Neuronal stem cell (in vitro differentiated cells): ENCODE measurements around the gene MRPS2.

Experiments used
- DNase-seq: peaks from one replicate; pipeline ENCODE4 v3.0.0-alpha.2; 2013; ENCODE audit warnings: low spot score
- H2AFZ ChIP-seq: one replicate; pipeline ENCODE4 v1.6.1; 2013; ENCODE audit warnings: mild to moderate bottlenecking, low read length, inconsistent platforms
- H2AK5ac ChIP-seq: 2 replicates; pipeline ENCODE4 v1.6.1; 2013; ENCODE audit warnings: low read depth, mild to moderate bottlenecking, inconsistent platforms, low read length, moderate library complexity, mixed read lengths
- H2BK120ac ChIP-seq: 2 replicates; pipeline ENCODE4 v1.6.1; 2013; ENCODE audit warnings: low read depth, mild to moderate bottlenecking, inconsistent platforms, low read length, moderate library complexity, mixed read lengths
- H2BK12ac ChIP-seq: one replicate; pipeline ENCODE4 v1.6.1; 2013; ENCODE audit warnings: low read length, inconsistent platforms
- H2BK15ac ChIP-seq: 2 replicates; pipeline ENCODE4 v1.6.1; 2013; ENCODE audit warnings: mild to moderate bottlenecking, low read length, inconsistent platforms, mixed read lengths
- H2BK5ac ChIP-seq: one replicate; pipeline ENCODE4 v1.6.1; 2013; ENCODE audit warnings: inconsistent platforms, mild to moderate bottlenecking, low read length, moderate library complexity
- H3K14ac ChIP-seq: one replicate; pipeline ENCODE4 v1.6.1; 2013; ENCODE audit warnings: low read length, inconsistent platforms
- H3K18ac ChIP-seq: 2 replicates; pipeline ENCODE4 v1.6.1; 2013; ENCODE audit warnings: low read length, inconsistent platforms
- H3K23ac ChIP-seq: 2 replicates; pipeline ENCODE4 v1.6.1; 2013; ENCODE audit warnings: low read depth, mild to moderate bottlenecking, mixed read lengths, low read length, inconsistent platforms; ENCODE audit not compliant: poor library complexity
- H3K27ac ChIP-seq: replicated peaks from 3 replicates; pipeline ENCODE4 v1.5.1; 2013; ENCODE audit warnings: low read length, inconsistent platforms
- H3K27me3 ChIP-seq, 3 experiments: 2 replicates each; pipeline ENCODE4 v1.6.1; 2013; ENCODE audit warnings: low read length in 3 of 3, mild to moderate bottlenecking in 2 of 3, inconsistent platforms in 1 of 3, low read depth in 1 of 3, mixed read lengths in 1 of 3, moderate library complexity in 1 of 3; ENCODE audit not compliant: control insufficient read depth in 3 of 3, insufficient read depth in 3 of 3
- H3K36me3 ChIP-seq, 2 donors: replicated peaks in 1 of 2; 2 replicates each; pipeline ENCODE4 v1.6.1; 2013; ENCODE audit warnings: low read length in 2 of 2; ENCODE audit not compliant: control insufficient read depth in 2 of 2, insufficient read depth in 2 of 2
- H3K4ac ChIP-seq: 2 replicates; pipeline ENCODE4 v1.6.1; 2013; ENCODE audit warnings: inconsistent platforms, mild to moderate bottlenecking, low read length, moderate library complexity
- H3K4me1 ChIP-seq, 2 donors: 1 replicate in 1 of 2; 2 replicates in 1 of 2; pipeline ENCODE4 v1.6.1; 2013; ENCODE audit warnings: low read length in 2 of 2, low read depth in 1 of 2; ENCODE audit not compliant: control insufficient read depth in 2 of 2, insufficient read depth in 1 of 2
- H3K4me2 ChIP-seq: one replicate; pipeline ENCODE4 v1.6.1; 2013; ENCODE audit warnings: mild to moderate bottlenecking, low read length, inconsistent platforms; ENCODE audit not compliant: insufficient read depth, poor library complexity, severe bottlenecking
- H3K4me3 ChIP-seq, 2 donors: 2 replicates each; pipeline ENCODE4 v1.5.1; 2013; ENCODE audit warnings: low read length in 2 of 2, mild to moderate bottlenecking in 2 of 2, inconsistent platforms in 1 of 2, moderate library complexity in 1 of 2
- H3K79me1 ChIP-seq: one replicate; pipeline ENCODE4 v1.6.1; 2013; ENCODE audit warnings: low read depth, mild to moderate bottlenecking, inconsistent platforms, low read length, moderate library complexity
- H3K9ac ChIP-seq: one replicate; pipeline ENCODE4 v1.6.1; 2013; ENCODE audit warnings: mild to moderate bottlenecking, low read depth, low read length, inconsistent platforms; ENCODE audit not compliant: poor library complexity
- H3K9me3 ChIP-seq, 2 donors: replicated peaks in 1 of 2; 2 replicates each; pipeline versions ENCODE3 to v1.6.1; 2013; ENCODE audit warnings: low read length in 2 of 2, mild to moderate bottlenecking in 2 of 2, inconsistent platforms in 1 of 2, low read depth in 1 of 2, mixed read lengths in 1 of 2, moderate library complexity in 1 of 2; ENCODE audit not compliant: control insufficient read depth in 2 of 2, insufficient read depth in 1 of 2
- H4K8ac ChIP-seq: one replicate; pipeline ENCODE4 v1.6.1; 2013; ENCODE audit warnings: low read depth, mild to moderate bottlenecking, inconsistent platforms, low read length, moderate library complexity
- H4K91ac ChIP-seq: one replicate; pipeline ENCODE4 v1.6.1; 2013; ENCODE audit warnings: low read length, low read depth, mild to moderate bottlenecking, inconsistent platforms; ENCODE audit not compliant: poor library complexity
- WGBS, 2 donors: extraction: QIAGEN DNeasy Blood & Tissue Kit; methylation state at CpG; one replicate each; pipeline ENCODE4 v1.1.7; 2013; ENCODE audit warnings: missing lambda C conversion rate in 2 of 2, mixed read lengths in 1 of 2; ENCODE audit not compliant: insufficient read length in 2 of 2, insufficient replicate concordance in 1 of 2; ENCODE audit errors: extremely low coverage in 2 of 2; 5-methylcytosine and 5-hydroxymethylcytosine counted together

The MRPS2 gene

GRCh38 chr9:135488527-135488926 lies 12.0 kb upstream of the MRPS2 start:
- DNase-seq, result no peak
- H3K4ac ChIP-seq, result no peak overlapping the region
- H3K9me3 ChIP-seq, result no peaks in the 10 kb centered on the region
- H2BK15ac ChIP-seq, result no peak overlapping the region
- H3K4me2 ChIP-seq, result no peak overlapping the region
- H3K27ac ChIP-seq, result no peak overlapping the region
- no peak overlapping the region for H4K91ac ChIP-seq
- no peak overlapping the region for H3K23ac ChIP-seq
- no peak overlapping the region for H2BK5ac ChIP-seq
- no peak overlapping the region for H3K4me3 ChIP-seq
- H3K79me1 ChIP-seq, result peaks cover 6% of the 10 kb centered on the region
- H3K27me3 ChIP-seq, result no peaks in the 10 kb centered on the region
- no peak overlapping the region for H3K9ac ChIP-seq
- no peak overlapping the region for H2BK120ac ChIP-seq
- no peaks in the 10 kb centered on the region for H3K4me1 ChIP-seq
- no peak overlapping the region for H3K18ac ChIP-seq
- H2BK12ac ChIP-seq, result no peak overlapping the region
- peaks cover 48 to 52% of the 10 kb centered on the region in 2 donors for H3K36me3 ChIP-seq
- no peak overlapping the region for H3K14ac ChIP-seq
- WGBS, 2 donors, result no CpG with 5 or more reads among the region's 17 CpGs
- H2AK5ac ChIP-seq, result no peak overlapping the region
- no peak overlapping the region for H2AFZ ChIP-seq
- no peak overlapping the region for H4K8ac ChIP-seq

GRCh38 chr9:135489188-135489906 lies 11.1 kb upstream of the MRPS2 start:
- H2AK5ac ChIP-seq, result no peak overlapping the region
- no peak overlapping the region for H3K18ac ChIP-seq
- no peak overlapping the region for H3K27ac ChIP-seq
- H2BK15ac ChIP-seq, result no peak overlapping the region
- WGBS, 2 donors, result no CpG with 5 or more reads among the region's 18 CpGs
- DNase-seq, result no peak
- peaks cover 40 to 44% of the 10 kb centered on the region in 2 donors for H3K36me3 ChIP-seq
- H4K8ac ChIP-seq, result no peak overlapping the region
- H2AFZ ChIP-seq, result no peak overlapping the region
- no peaks in the 10 kb centered on the region for H3K9me3 ChIP-seq
- H2BK120ac ChIP-seq, result no peak overlapping the region
- no peak overlapping the region for H2BK12ac ChIP-seq
- no peak overlapping the region for H4K91ac ChIP-seq
- H3K14ac ChIP-seq, result no peak overlapping the region
- no peak overlapping the region for H3K9ac ChIP-seq
- H2BK5ac ChIP-seq, result no peak overlapping the region
- H3K4me1 ChIP-seq, result no peaks in the 10 kb centered on the region
- peaks cover 6% of the 10 kb centered on the region for H3K79me1 ChIP-seq
- no peak overlapping the region for H3K4me3 ChIP-seq
- no peaks in the 10 kb centered on the region for H3K27me3 ChIP-seq
- H3K4me2 ChIP-seq, result no peak overlapping the region
- H3K4ac ChIP-seq, result no peak overlapping the region
- no peak overlapping the region for H3K23ac ChIP-seq

GRCh38 chr9:135490166-135490870 lies 10.2 kb upstream of the MRPS2 start:
- DNase-seq, result no peak

GRCh38 chr9:135490980-135491464 lies 9.5 kb upstream of the MRPS2 start:
- Histone ChIP-seq H3K27me3 (no peaks in the 10 kb centered on the region), H2AK5ac (no peak overlapping the region), H2AFZ (no peak overlapping the region), H3K9me3 (no peaks in the 10 kb centered on the region), H3K36me3 (peaks cover 25 to 36% of the 10 kb centered on the region in 2 donors), H3K9ac (no peak overlapping the region), H3K4me1 (no peaks in the 10 kb centered on the region), H2BK5ac (peak overlapping the region; percentile 66), H3K4ac (no peak overlapping the region), H2BK120ac (no peak overlapping the region), H2BK15ac (no peak overlapping the region), H3K23ac (no peak overlapping the region), H3K79me1 (no peaks in the 10 kb centered on the region), H3K4me3 (no peak overlapping the region), H3K18ac (no peak overlapping the region), H4K8ac (peak overlapping the region; percentile 17), H3K27ac (no peak overlapping the region), H4K91ac (no peak overlapping the region), H3K4me2 (no peak overlapping the region), H3K14ac (no peak overlapping the region), H2BK12ac (no peak overlapping the region)
- no peak for DNase-seq
- no CpG with 5 or more reads among the region's 18 CpGs for WGBS, 2 donors

More at GRCh38 chr9:135490166-135490870, 10.2 kb upstream of the MRPS2 start:
- Histone ChIP-seq H3K9me3 (no peaks in the 10 kb centered on the region), H3K14ac (no peak overlapping the region), H3K4ac (no peak overlapping the region), H2BK5ac (peak overlapping the region; percentile 66), H2AFZ (no peak overlapping the region), H2BK120ac (no peak overlapping the region), H2BK15ac (no peak overlapping the region), H2AK5ac (no peak overlapping the region), H3K4me2 (no peak overlapping the region), H3K23ac (no peak overlapping the region), H3K79me1 (peaks cover under 1% of the 10 kb centered on the region), H3K9ac (no peak overlapping the region), H3K36me3 (peaks cover 32 to 43% of the 10 kb centered on the region in 2 donors), H2BK12ac (no peak overlapping the region), H4K8ac (no peak overlapping the region), H4K91ac (no peak overlapping the region), H3K27me3 (no peaks in the 10 kb centered on the region), H3K4me3 (no peak overlapping the region), H3K18ac (no peak overlapping the region), H3K4me1 (no peaks in the 10 kb centered on the region), H3K27ac (no peak overlapping the region)
- no CpG with 5 or more reads among the region's 16 CpGs for WGBS, 2 donors
